Suppressor macrophage treated with lipopolysaccharide for 1 hour (primary cell): ENCODE measurements around the gene ABHD4.

Experiments used
- DNase-seq, 3 donors: peaks; one replicate each; pipeline ENCODE4 v3.0.0-alpha.2; 2020 to 2022

The ABHD4 gene

GRCh38 chr14:22598099-22598895 lies at the start of gene ABHD4:
Gene ABHD4 (plus strand): TSS chr14:22598300. CDS start chr14:22598307, 7 bp downstream.
- DNase-seq = peak; percentile 71 to 89 (median 81)

GRCh38 chr14:22549324-22549962 lies 48.7 kb upstream of the ABHD4 start:
- DNase-seq = no peak

DNA sequence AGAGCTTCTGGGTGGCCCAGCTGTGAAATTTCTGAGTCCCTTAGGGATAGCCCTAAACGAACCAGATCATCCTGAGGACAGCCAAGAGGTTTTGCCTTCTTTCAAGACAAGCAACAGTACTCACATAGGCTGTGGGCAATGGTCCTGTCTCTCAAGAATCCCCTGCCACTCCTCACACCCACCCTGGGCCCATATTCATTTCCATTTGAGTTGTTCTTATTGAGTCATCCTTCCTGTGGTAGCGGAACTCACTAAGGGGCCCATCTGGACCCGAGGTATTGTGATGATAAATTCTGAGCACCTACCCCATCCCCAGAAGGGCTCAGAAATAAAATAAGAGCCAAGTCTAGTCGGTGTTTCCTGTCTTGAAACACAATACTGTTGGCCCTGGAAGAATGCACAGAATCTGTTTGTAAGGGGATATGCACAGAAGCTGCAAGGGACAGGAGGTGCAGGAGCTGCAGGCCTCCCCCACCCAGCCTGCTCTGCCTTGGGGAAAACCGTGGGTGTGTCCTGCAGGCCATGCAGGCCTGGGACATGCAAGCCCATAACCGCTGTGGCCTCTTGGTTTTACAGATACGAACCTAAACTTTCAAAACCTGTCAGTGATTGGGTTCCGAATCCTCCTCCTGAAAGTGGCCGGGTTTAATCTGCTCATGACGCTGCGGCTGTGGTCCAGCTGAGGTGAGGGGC lies 48.0 kb upstream of the ABHD4 start:
- no peak for DNase-seq

- DNase-seq = peak in 1 of 3 donors; percentile 25
These were observed 46.5 kb upstream of the ABHD4 start for GRCh38 chr14:22551605-22551997.

DNA sequence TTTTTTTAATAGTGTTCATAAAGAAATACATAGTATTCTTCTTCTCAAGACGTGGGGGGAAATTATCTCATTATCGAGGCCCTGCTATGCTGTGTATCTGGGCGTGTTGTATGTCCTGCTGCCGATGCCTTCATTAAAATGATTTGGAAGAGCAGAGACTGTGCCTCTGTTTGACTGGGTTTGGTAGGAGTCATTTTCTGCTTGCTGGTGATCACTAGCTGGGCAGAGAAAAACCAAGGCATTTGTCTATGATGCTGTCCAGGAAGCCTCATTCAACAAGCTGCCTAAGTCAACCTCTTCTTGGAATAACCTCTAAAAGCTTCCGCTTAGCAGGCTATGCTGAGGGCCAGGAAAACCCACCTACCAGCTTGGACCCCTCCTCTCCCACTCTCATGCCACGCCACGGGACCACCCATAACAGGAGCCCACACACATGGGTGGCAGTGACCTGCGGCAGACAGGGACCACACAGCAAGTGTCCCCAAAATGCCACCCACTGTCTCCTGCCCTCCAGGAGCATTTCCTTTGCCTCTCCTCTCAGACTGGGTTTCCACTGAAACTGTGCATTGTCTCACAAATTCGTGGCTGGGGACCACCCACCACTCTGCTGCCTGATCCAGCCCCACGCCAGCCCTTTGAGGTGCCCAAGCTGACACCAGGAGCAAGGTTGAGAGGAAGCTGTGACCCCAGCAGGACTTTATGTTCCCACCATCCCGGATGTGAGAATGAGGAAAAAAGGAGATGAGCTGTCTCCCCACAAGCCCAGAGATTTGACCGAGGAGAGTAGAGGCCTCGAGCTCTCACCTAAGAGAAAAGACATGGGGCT lies 45.9 kb upstream of the ABHD4 start:
- DNase-seq = no peak

DNA sequence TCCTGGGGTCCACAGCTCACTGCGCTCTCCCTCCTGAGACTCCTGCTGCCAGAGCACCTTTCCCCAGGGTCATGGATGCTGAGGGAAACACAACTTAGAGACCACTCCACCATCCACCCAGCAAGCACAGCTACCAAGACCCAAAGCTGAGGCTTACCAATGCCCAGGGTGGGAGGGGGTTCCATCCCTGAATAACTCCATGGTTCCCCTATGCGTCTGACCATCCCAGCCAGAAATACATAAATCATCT lies 45.3 kb upstream of the ABHD4 start:
- DNase-seq = no peak

- DNase-seq = no peak
These were observed 44.7 kb upstream of the ABHD4 start for GRCh38 chr14:22553445-22553844.

- DNase-seq = peak in 1 of 3 donors; percentile 34
These were observed 44.1 kb upstream of the ABHD4 start for GRCh38 chr14:22553861-22554497.

DNA sequence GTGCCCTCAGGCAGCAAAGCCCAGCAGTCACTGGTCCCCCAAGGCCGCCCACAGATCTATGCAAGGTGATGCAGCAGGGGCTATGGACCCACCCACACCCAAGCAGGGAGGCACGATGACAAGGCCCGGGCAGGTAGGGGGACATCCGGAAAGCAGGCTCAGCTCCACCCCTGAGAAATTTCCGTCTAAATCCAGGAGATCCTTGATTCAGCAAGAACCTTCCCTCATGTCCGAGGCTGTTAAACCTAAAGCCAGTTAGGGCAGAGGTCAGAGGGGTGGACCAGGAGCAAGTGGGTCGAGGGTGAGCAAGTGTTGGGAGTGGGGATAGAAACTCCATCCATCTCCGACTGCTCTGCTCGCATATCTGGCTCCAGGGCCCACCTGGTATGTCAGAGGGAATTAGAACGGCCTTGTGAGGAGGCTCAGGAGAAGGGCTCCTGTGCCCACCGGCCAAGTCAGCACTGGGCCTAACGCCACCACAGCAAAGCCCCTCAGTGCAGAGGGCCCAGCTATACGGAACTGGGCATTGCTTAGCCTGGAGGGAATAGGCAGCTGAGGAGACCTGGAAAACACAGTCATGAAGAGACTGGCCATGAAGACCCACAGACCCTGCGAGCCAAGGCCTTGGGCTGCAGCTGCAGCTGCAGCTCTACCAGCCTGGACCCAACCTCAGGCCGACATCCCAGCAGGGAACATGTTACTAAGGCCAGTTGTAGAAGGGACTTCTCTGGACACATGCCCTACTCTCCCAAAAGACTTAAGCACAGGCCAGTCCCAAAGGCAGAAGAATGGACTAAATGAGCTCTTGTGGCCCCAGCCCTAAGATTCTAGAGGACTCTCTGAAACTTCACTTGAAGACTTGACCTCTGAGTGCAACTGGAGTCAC lies 43.4 kb upstream of the ABHD4 start:
- no peak for DNase-seq

DNA sequence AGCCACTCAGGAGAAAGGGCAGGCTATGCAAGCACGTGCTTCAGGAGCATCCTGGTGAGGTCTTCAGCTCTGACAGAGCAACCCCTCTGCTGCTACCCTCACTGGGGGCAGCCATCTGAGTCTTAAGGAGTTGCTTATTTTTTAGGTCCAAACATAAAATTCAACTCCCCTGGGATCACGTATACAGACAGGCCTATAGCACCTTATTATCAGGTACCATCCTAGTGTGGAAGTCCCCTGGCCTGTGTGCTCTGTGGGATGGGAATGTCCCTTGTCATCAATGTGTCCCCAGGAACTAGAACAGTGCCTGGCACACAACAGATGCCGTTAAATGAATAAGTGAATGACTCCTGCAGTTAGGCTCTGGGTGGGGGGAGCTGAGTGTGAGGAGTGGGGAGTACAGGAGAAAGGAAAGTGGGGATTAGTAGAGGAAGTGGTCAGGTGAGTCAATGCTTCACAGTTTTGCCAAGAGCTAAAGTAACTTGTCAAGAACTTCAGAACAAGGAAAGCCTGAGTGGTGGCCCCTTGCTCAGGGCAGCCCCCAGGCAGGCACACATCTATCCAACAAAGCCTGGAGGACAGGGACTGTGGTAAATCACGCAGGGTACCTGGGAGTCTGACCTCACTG lies 42.6 kb upstream of the ABHD4 start:
- no peak for DNase-seq

DNA sequence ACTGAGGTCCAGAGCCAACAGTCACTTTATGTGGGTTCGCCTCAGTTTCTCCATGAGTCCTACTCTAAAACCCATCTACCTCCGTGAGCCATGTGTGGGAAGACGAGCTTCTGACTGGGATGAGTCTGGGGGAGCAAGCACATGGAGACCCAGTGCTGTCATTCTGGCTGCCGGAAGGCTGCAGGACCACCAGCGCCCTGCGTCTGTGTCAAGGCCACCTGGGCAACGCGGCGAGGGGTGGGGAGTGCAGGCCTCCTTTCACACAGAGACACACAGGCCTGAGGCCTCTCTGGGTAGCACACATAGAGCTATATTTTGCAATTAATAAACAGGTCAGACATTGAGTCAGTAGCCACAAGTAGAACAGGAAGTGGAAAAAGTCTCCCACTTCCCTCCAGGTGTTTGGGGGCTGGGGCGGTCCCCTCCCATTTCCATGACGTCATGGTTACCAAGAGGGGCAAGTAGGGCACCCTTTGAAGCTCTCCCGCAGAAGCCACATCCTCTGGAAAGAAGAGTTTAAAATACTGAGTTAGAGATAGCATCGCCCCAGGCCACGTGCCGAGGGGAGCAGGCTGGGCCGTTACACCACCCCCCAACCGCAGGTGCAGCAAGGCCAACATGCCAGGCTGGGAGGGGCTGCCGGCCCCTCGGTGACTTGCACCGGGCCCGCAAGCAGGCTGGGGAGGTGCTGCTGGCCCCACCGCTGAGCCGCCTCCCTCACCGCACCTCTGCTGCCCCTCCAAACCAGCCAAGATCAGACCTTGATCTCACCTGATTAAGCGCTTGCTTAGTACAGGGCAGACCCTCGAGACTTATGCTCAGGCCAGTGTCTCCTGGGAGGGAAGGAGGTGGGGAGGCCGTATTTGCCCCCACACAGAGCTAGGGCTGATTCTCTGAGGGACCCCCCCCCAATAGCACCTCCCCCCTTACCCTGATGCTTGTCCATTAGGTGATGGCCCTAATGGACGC lies 41.8 kb upstream of the ABHD4 start:
- DNase-seq = peak in 1 of 3 donors; percentile 35

DNA sequence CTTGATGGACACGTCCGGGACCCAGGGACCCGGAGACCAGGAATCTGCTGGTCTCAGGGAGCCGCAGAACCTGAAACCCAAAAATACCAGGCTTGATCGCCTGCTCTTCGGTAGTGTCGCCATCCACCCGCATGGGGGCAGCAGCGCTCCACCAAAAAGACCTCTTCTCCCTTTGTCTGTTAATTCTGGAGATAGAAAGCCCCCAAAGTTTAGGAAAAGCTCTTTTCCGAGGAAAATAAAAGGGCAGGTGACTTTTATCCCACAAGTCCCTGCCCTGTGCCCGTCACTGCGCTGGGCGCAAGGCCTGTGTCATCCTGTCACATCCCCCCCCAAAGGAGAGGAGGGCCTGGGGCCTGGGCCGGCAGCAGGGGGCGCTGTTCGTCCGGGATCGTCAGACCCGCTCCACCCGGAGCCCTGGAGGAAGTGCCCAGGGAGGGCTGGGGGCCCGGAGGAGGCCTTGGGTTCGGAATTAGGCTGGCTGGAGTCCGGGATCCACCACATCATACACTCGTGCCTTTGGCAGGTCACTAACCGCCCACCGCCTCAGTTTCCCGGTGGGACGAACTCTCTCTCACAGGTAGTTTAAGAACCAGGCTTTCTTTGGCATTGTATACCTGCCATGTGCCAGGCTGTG lies 41.0 kb upstream of the ABHD4 start:
- DNase-seq = peak; percentile 82 to 94 (median 89)

- DNase-seq = no peak
These were observed 40.3 kb upstream of the ABHD4 start for GRCh38 chr14:22557846-22558220.

DNA sequence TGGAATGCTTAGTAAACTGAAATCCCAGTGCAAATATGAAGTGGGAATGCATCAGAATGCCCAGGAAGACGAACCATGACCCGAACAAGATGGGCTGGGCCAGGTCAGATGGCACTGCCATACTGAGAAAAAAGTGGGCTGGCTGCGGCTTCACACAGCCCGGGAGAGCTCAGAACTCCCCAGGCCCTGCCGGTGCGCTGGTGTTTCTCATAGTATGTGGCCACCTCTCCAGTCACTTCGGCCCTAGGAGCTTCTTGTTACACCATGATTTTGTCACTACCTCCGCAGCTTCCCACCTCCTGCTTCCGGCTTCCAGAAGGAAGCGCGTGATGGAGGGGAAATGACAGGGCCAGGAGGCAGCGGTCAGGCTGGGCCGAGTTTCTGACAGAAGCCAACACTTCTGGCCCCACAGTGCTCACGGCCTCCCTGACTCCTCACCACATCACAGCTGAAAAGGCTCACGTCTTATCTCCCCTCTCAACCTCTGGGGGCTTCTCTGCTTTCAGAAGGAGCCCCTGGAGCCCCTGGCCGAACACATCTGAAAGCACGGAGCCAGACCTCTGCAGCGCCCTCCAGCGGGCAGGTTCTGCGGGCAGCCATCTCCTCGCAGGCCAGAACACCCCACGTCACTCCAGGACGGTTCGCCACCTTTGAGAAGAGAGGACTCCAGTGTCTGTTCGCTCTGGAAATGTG lies 39.7 kb upstream of the ABHD4 start:
- DNase-seq = no peak

- DNase-seq = no peak
These were observed 39.1 kb upstream of the ABHD4 start for GRCh38 chr14:22559041-22559440.

- DNase-seq = no peak
These were observed 37.3 kb upstream of the ABHD4 start for GRCh38 chr14:22560662-22561365.

- DNase-seq = no peak
These were observed 36.8 kb upstream of the ABHD4 start for GRCh38 chr14:22561366-22561660.
